Colon (tissue), 2 donors: Measurements from ENCODE around the gene SCART1.
"Not testable (repeated sequence)": the region's sequence is repeated elsewhere in the genome, so short reads cannot be mapped to it uniquely, and the experiment has no call there.

ENCODE experiments used
- FAIRE-seq: peaks from 2 replicates; lab custom pipeline; 2012; peaks lifted over from hg19 to GRCh38; lab: Jason Lieb, UNC
- donor health status: control.
- donor health status: control.

SCART1 gene

DNA sequence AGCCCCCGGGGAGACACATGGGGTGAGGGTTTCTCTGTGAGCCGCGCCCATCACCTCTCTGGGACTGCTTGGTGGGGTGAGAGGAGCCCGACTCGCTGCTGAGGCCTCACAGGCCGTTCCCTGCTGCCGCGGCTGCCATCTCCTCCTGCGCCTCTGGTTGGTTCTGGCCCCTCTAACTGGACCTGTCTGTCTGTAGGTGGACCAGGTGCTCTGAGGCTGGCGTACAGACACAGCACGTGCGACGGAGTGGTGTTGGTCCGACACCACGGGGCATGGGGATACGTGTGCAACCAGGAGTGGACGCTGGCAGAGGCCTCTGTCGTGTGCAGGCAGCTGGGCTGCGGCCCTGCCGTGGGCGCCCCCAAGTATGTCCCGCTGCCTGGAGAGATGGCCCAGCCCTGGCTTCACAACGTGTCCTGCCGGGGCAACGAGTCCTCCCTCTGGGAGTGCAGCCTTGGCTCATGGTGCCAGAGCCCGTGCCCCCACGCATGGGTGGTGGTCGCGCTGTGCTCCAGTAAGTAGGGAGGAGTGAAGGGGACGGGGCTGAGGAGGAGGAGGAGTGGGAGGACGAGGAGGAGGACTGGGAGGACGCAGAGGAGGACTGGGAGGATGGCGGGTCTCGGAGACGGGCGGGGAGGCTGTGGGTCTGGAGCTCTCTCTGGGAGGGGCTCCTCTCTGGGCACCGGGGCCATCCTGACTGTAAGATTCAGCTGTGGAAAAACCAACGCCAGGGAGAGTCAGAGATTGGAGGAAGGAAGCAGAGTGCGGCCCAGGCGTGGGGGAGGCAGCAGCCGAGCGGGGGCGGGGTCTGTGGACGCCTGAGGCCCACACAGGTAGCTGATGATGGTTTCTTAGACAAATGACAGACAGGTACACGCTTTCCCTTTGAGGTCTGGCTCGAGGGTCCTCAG is 2.6 kb downstream of the SCART1 start:
- FAIRE-seq, result no peak

DNA sequence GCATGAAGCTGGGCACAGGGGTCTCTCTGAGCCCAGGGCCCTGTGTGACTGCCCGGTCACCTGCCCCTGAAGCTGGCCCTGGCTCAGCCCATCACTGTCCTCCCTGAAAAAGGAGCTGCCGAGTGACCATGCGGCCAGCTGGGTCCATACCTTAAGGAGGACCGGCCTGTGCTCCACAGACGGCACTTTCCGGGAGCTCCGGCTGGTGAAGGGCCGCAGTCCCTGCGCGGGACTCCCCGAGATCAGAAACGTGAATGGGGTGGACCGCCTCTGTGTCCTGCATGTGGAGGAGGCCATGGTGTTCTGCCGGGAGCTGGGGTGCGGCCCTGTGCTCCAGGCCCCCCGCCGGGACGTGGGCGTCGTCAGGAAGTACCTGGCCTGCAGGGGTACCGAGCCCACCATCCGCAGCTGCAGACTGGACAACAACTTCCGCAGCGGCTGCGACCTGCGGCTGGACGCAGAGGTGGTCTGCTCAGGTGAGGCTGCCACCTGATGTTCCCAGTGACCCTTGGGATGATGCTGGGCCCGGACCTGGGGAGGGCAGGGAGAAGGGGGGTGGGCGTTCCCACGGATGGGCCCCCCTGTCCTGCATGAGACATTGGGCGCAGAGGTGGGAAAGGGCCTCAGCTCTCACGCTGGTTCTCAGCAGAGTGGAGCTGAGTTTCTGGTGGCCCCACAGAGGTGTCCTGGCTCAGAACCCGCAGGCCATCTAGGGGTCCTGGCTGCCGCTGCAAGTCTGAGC is 3.5 kb downstream of the SCART1 start:
- no peak for FAIRE-seq

DNA sequence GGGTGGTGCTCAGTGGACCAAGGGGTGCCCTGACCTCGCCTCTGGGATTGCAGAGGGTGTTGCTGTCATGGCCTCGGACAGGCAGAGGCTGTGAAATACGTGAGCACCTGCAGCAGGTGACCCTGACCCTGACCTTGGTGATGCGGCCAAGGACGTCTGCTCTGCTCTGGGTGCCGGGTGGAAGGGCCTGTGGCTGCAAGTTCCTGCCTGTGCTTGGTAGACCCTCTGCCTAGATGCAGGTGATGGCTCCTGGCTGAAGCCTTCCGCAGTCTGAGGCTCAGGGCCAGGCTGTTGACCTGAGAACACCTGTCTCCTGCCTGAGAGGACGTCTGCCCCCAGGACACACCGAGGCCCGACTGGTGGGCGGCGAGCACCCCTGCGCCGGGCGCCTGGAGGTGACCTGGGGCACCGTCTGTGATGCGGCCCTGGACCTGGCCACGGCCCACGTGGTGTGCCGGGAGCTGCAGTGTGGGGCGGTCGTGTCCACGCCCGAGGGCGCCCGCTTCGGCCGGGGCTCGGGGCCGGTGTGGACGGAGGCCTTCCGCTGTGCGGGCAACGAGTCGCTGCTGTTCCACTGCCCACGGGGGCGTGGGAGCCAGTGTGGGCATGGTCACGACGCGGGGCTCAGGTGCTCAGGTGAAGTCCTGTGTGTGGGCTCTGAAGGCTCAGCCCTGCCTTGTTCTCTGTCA is 4.4 kb downstream of the SCART1 start:
- no peak for FAIRE-seq

DNA sequence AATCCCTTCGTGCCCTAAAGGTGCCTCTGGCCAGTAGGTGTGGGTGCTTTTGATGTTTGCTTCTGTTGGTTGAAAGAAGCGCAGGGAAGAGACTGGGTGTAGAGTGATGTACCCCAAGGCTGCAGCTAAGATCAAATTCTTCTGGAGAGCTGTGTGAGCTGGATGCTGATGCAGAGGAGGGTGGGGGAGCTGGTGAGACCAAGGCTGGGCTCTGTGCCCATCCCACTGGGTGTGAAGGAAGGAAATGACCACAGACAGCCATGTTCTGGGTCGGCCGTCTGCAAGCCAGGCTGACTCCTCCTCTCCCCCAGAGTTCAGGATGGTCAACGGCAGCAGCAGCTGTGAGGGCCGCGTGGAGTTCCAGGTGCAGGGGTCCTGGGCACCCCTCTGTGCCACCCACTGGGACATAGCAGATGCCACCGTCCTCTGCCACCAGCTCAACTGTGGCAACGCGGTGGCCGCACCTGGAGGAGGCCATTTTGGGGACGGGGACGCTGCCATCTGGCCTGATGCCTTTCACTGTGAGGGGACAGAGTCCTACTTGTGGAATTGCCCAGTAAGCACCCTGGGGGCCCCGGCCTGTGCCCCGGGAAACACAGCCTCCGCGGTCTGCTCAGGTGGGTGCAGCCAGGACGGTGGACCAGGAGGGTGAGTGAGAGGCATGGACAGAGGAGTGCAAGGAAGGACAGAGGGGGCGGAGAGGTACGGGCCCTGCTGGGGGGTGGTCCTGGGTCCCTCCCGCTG is 5.1 kb downstream of the SCART1 start:
- FAIRE-seq, result no peak

DNA sequence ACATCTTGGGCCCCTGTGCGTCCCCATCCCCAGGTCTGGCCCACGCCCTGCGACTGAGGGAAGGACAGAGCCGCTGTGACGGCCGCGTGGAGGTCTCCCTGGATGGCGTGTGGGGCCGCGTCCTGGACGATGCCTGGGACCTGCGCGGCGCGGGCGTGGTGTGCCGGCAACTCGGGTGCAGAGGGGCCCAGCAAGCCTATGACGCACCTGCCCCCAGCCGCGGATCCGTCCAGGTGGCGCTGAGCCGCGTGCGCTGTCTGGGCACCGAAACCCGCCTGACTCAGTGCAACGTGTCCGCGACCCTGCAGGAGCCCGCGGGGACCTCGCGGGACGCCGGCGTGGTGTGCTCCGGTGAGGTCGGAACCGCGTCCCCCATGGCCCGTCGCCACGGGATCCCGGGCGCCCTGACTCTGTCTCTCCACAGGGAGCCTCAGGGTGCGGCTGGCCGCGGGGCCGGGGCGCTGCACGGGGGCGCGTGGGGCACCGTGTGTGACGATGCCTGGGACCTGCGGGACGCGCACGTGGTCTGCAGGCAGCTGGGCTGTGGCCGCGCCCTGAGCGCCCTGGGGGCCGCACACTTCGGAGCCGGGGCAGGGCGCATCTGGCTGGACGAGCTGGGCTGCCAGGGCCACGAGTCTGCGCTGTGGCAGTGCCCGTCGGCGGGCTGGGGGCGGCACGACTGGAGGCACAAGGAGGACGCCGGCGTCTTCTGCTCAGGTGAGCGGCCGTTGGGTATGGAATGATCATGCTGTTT is 5.9 kb downstream of the SCART1 start:
- FAIRE-seq, result no peak

DNA sequence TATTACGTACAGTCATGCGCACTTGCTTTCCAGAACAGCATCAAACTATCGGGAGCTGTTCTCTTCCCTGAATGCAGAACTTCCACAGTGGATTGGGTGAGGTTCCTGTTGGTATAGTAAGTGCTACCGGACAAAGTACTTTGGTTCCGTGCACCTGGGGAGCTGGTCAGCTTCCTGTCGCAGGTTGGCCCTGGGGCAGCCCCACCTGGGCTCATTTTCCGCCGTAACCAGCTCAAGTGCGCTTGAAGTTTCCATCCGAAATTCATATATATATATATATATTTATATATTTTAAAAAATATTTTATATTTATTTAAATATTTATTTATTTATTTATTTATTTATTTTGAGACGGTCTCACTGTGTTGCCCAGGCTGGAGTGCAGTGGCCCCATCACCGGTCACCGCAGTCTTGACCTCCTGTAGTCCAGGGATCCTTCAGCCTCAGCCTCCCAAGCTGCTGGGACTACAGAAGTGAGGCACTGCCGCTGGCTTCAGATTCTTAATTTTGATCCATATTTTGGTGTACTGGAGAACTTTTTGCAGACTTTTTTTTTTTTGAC is 6.5 kb downstream of the SCART1 start:
- no peak for FAIRE-seq

DNA sequence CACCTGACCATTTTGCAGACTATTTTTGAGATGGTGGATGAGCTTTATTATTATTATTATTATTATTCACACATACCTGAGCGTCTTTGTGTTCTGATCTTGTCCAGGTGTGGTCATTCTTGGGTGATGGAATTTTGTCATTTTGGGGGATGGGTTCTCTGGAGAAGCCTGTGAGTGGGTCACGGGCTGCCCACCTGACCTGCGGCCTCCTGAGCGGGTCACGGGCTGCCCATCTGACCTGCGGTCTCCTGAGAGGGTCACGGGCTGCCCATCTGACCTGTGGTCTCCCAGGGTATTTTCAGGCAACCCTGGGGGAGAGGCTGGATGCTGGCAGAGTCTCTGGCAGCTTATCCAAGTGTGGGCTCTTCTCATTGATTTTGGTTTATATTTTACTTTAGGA is 7.3 kb downstream of the SCART1 start:
- FAIRE-seq, result no peak

DNA sequence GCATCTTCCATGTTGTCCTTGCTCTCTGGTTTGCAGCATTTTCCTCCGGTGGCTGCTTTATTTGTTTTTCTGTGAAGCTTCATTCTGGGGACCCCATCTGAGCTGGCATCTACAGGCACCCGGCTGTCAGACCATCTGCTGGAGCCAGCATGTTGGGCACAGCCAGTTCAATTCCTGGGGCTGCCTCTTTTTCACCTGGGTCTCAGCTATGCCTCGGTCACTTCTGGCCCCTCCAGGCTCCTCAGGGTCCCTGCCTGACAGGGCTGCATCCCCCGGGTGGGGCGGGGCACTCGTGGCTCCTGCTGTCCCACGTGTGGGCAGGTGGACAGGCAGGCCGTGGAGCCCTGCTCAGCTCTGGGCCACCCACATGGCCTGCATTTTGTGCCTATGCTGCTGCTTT is 8.1 kb downstream of the SCART1 start:
- no peak for FAIRE-seq

DNA sequence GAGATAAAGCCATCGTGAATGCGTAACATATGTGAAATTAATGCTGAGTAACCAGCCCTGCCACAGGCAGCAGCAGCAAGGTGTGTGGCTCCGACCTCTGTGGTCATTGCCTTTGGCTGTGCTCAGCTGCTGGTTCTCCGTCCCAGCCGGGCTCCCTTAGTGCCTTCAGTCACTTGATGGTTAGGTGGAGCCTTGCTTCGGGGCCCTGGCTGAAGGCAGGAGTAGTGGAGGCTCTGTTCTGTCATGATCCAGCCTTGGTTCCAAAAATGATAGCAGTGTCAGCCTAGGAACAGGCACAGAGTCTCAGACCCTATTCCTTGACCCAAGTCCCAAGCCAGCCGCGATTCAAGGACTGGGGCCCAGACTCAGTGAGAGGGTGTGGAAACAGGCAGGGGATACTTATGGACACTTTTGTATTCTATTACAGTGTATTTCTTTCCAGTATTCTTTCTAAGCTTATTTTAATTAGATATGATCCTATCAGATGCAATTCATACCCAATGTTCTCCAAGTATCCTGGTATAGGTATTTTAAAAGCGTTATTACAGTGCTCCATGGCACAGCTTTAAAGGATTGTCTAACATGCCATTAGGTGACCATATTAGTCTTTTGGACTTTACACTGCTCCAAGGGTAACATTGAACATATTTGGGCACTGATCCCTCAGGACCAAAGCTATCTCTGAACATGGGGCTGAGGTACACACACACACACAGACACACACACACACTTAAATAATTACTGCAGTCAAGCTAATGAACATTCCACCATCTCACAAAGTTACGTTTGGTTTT is 9.0 kb downstream of the SCART1 start:
- FAIRE-seq, result no peak

DNA sequence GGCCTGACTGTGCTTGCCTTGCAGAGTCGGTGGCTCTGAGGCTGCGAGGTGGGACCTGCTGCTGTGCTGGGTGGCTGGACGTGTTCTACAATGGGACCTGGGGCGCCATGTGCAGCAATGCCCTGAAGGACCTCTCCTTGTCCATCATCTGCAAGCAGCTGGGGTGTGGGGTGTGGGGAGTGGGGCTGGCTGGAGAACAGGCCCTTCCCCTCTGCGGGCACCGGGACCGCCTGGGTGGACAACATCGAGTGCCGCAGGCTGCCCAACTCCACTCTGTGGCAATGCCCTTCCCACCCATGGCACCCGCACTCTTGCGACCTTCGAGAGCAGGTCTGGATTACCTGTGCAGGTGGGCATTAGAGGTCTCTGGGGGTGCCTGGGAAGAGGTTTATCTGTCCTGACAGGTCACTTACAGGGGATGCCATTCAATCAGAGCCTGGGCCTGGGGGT is 10.9 kb downstream of the SCART1 start:
- FAIRE-seq, result no peak

DNA sequence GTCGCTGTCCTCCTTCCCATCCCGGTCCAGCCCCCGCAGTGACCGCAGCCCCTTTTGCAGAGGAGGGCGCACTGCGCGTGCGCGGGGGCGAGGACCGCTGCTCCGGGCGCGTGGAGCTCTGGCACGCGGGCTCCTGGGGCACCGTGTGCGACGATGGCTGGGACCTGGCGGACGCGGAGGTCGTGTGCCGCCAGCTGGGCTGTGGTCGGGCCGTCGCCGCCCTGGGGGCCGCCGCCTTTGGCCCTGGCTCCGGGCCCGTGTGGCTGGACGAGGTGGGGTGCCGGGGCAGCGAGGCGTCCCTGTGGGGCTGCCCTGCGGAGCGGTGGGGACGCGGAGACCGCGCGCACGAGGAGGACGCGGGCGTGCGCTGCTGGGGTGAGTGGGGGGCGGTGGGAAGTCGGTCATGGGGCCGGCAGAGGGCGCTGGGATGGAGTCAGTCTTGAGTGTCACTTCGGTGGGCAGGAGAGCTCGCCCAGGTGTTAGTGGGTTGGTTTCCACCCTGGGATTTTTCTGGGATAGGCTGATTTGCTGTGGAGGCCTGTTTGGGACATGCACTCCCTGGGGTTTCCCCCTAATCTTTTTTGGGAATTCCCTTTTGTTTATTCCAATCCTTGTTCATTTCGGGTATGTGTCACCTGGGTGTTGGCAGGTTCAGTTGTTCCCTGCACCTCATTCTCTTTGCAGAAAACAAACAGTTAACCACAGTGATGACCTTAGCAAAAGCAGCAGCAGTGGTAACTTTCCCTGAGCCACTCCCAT is 11.6 kb downstream of the SCART1 start:
- no peak for FAIRE-seq

DNA sequence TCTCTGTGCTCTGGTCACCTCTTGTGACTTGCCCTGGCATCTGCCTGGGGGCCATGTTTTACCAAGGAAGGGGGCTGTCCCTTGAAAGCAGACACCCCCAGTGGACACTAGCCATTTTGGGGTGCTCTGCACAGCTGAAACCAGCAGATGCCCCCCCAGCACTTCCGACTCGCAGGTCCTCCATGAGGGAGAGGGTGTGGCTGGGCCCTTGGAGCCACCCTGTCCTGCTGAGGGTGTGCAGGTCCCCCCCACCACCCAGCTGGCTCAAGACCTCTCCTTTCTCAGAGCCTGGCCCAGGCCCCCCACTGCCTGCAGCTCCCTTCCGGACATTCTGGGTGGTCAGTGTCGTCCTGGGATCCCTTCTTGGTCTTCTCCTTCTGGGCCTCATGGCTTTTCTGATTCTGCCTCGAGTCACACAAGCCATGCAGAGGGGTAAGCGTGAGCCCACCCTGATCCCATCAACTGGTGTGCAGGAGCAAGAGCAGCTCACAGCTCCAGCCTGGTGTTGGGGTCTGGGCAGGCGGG is 12.3 kb downstream of the SCART1 start:
- no peak for FAIRE-seq

DNA sequence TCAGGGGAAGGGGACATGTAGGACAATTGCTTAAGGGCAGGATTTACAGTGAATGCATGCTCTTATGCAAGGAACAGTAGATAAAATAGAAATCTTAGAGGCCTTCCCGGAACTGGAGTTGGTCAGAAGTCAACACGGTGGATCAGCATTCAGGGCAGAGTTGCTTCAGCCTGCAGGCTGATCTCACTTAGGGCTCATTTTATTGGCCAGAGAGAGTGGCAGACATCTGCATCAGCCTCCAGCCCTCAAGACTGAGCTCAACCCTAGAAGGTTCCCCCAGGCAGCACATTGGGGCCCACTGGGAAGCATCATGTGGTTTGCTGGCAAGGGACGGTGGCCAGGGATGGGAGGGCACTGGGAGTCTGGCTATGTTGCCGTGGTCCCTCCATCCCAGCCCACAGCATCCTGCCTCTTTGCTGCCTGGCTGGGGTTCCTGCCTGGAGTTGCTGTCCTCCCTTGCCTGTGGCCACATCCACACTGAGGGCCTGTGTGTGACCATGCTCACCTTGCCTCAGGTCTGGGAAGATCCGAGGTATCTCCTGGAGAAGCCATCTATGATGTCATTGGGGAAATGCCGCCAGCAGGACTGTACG is 13.0 kb downstream of the SCART1 start:
- no peak for FAIRE-seq

DNA sequence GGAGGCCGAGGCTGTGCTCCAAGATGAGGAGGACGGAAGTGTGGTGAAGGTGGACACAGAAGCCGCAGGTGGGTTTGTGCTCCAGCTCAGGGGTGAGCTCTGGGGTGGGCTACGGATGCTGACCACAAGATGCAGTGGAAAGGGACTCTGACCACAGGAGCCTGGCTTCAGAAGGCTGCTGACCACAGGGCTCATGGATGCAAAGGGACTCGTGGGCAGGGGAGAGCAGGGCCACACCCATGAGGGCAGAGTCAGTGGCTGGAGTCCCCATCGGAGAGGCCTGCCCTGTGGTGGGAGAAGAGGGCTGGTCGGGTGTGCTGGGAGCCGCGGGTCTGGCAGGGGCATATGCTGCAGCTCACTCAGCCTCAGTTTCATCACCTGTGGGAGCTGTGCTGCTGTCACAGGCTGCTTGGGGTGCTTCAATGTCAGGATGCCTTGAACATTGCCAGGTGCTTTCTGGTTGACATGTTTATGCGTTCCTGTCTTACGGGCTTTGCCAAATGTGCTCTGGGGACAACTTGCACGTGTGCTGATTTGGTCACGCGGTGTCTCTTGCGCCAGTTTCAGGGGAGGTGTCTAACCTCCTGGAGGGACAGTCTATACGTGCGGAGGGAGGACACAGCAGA is 13.7 kb downstream of the SCART1 start:
- FAIRE-seq, result no peak

DNA sequence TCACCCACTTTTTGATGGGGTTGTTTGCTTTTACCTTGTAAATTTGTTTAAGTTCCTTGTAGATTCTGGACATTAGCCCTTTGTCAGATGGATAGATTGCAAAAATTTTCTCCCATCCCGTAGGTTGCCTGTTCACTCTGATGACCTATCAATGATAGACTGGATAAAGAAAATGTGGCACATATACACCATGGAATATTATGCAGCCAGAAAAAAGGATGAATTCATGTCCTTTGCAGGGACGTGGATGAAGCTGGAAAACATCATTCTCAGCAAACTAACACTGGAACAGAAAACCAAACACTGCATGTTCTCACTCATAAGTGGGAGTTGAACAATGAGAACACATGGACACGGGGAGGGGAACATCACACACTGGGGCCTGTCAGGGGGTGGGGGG is 15.5 kb downstream of the SCART1 start:
- FAIRE-seq, result not testable (repeated sequence)

DNA sequence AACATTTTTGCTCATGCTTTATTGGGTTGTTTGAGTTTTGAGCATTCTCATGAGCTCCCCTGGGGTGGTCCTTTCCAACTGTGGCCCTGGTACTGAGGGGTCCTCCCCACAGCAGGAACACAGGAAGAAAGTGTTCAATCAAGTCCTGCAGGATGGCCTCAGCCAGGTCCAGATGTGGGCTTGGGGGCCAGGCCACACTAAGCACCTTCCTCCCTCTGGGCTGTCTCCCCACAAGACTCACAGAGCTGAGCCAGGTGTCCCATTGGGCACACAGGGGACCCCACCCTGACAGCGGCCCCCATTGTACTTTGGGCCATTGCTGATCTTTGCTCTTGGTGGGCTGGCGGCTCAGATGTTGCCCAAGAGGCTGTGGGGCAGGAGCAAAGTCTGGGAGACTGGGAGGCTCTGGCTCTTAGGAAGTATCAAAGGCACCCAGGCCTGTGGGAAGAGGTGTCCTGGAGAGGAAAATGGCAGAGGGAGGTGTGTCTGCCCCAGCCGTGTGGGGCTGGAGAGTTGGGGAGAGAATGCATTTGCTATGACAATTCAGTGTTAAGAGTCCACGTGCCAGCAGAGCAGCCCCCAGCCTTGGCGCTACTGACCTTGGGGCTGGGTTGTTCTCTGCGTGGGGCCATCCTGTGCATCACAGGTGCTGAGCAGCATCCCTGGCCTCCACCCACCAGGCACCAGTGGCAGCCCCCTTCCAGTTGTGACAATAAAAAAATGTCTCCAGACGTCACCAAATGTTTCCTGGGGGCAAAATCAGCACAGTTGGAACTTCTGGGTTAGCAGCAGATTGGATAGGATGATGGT is 17.8 kb downstream of the SCART1 start:
- no peak for FAIRE-seq

DNA sequence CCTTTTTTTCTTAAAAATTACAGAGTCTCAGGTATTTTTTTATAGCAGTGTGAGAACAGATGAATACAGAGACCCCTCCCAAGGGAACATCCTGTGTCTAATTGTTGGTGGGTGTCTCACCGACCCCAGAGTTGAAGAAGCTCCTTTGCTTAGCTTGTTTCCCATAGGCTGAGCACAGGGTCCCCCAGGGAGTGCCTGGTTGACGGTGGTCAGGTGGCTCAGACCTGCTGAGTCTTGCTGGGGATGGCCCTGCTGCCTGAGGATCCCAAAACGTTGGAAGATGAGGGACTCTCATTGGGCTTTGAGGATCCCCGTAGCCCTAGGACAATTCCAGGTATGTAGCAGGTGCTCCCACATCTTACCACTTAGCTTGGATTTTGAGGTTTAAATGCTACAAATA is 19.5 kb downstream of the SCART1 start:
- FAIRE-seq, result no peak
